Esophagus squamous epithelium (tissue), 4 donors: Measurements from ENCODE around the gene FNTB.

ENCODE experiments used
- CTCF ChIP-seq, 6 experiments: fragments of 450-650 bp in 4 of 6; fragments of 200-600 bp in 2 of 6; sonication (generic) in 2 of 6; IDR thresholded peaks; one replicate each; pipeline ENCODE4 v1.5.1; 2016 to 2019; ENCODE audit warnings: antibody characterized with exemption in 6 of 6, mild to moderate bottlenecking in 4 of 6, moderate library complexity in 4 of 6
- POLR2A ChIP-seq, 4 donors: fragments of 450-650 bp; IDR thresholded peaks; one replicate each; pipeline ENCODE4 v1.6.1; 2017; ENCODE audit warnings: antibody characterized with exemption in 4 of 4, mild to moderate bottlenecking in 4 of 4, moderate library complexity in 3 of 4

DNA sequence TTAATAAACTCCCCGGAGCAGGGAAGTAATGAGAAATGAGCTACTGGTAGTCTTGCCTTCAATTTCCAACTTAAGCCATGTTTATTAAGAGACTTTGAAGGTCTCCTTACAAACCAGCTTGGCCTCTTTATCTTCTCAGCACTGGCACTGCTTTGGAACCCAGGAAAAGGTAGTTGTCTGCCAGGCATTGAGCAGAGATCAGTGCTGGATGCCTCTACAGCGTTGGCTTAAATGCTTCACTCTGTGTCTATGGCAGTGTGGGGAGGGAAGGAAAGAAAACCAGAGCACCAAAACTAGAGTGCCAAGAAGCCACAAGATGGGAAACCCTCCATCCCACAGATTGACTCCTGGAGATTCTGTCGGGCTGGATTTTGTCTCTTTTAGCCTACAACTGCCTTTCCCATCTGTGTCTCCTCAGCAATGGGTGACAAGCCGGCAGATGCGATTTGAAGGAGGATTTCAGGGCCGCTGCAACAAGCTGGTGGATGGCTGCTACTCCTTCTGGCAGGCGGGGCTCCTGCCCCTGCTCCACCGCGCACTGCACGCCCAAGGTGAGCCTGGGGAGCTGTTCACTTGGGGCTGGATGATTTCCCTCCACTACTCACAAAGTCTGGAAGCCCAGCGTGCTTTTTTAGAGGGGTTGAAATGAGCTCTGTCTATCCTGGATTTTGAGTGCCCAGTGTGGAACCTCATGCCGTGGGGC is 57.3 kb downstream of the FNTB start:
- no peak for TF ChIP-seq POLR2A (IDR thresholded peaks at IDR 0.05)
- no peak for TF ChIP-seq CTCF (IDR thresholded peaks at IDR 0.05)
